ENCODE results near the gene DKKL1.

The DKKL1 gene

GRCh38 chr19:49349567-49349966 is 14.1 kb upstream of the DKKL1 start:
- ChIA-PET POLR2A (ENCODE audit: low non-redundant PET) (no interaction called here), CTCF (interaction anchor here (0.6 kb wide), 1 partner anchor 16 kb away, joined by 3 read pairs; no protein-coding TSS in a partner anchor)
- no peak for TF ChIP-seq CTCF (conservative IDR thresholded peaks at IDR 0.05; ENCODE audit: low read depth)
- no peak for DNase-seq (ENCODE audit: low spot score)
- H3K27ac ChIP-seq = no peak overlapping the region

- H3K27ac ChIP-seq = peak overlapping the region; percentile 13; the same call in 1 of the 2 replicates
- no peak for DNase-seq (ENCODE audit: low spot score)
- no peak for TF ChIP-seq CTCF (conservative IDR thresholded peaks at IDR 0.05; ENCODE audit: low read depth)
- CTCF ChIA-PET = no interaction called here
- POLR2A ChIA-PET (ENCODE audit: low non-redundant PET) = no interaction called here
Measured at GRCh38 chr19:49355909-49356353, 7.7 kb upstream of the DKKL1 start.

DNA sequence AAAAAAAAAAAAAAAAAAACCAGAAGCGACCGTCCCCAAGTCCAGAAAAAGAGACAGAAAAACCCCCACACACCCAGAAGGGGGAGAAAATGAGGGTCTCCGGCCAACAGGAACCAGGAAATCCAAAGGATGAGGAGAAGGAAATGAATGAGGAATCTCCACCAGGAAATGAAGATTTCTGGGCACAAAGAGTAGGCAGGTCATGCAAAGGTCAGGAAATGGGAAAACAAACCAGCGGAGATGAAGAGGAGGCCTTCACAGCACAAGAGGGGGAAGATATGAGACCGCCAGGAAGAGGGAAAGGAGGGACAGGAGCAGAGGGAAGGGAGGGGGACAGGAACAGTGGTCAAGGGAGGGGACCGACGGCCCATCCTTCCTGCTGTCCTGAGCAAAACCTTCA is 7.3 kb upstream of the DKKL1 start:
- TF ChIP-seq CTCF (conservative IDR thresholded peaks at IDR 0.05; ENCODE audit: low read depth) = no peak
- H3K27ac ChIP-seq = 0 out of 2 replicates have a peak overlapping the region, but pooled peaks have one; percentile 29
- CTCF ChIA-PET = no interaction called here
- no peak for DNase-seq (ENCODE audit: low spot score)
- POLR2A ChIA-PET (ENCODE audit: low non-redundant PET) = no interaction called here

GRCh38 chr19:49357186-49357585 is 6.5 kb upstream of the DKKL1 start:
- POLR2A ChIA-PET (ENCODE audit: low non-redundant PET) = no interaction called here
- peak overlapping the region; percentile 29 for H3K27ac ChIP-seq
- DNase-seq (ENCODE audit: low spot score) = no peak
- CTCF ChIA-PET = interaction anchor here (0.6 kb wide), 1 partner anchor 23 kb away, joined by 3 read pairs; no protein-coding TSS in a partner anchor
- no peak for TF ChIP-seq CTCF (conservative IDR thresholded peaks at IDR 0.05; ENCODE audit: low read depth)

DNA sequence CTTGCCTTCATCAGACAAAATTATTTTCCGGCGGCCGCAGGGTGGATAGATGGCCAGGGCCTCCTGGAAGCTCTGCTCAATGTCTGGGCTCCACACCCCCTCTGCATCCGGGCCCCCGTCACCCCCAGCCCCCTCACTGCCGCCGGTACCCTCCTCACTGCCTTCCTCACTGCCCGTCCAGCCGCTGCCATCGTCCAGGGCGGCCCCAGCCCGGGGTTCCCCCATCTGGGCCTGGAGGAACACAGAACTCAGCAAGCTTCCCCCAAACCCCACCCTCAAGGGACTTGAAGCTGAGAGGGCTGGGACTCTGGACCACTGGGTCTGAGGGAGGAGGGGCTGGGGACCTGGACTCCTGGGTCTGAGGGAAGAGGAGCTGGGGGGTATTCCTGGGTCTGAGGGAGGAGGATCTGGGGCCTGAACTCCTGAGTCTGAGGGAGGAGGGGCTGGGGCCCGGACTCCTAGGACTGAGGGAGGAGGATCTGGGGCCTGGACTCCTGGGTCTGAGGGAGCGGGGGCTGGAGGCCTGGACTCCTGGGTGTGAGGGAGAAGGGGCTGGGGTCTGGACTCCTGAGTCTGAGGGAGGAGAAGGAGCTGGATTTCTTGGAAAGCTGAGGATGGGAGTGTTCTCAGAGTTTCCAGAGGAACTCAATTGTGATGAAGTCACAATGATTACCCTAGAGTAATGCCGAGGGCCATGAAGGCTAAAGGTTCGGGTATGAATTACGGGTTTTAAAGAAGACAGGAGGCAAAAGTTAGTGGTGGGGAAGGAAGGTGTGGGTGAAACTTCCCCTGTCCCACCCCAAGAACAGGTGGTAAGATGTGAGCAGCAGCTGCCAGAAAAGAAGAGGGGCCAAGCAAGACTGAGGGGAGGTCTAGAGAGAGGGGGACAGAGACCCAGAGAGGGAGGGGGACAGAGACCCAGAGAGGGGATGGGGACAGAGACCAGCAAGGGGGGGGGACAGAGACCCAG is 3.5 kb upstream of the DKKL1 start:
- DNase-seq (ENCODE audit: low spot score) = no peak
- CTCF ChIA-PET = no interaction called here
- POLR2A ChIA-PET (ENCODE audit: low non-redundant PET) = no interaction called here
- peak overlapping the region; percentile 88 for H3K27ac ChIP-seq
- no peak for TF ChIP-seq CTCF (conservative IDR thresholded peaks at IDR 0.05; ENCODE audit: low read depth)

DNA sequence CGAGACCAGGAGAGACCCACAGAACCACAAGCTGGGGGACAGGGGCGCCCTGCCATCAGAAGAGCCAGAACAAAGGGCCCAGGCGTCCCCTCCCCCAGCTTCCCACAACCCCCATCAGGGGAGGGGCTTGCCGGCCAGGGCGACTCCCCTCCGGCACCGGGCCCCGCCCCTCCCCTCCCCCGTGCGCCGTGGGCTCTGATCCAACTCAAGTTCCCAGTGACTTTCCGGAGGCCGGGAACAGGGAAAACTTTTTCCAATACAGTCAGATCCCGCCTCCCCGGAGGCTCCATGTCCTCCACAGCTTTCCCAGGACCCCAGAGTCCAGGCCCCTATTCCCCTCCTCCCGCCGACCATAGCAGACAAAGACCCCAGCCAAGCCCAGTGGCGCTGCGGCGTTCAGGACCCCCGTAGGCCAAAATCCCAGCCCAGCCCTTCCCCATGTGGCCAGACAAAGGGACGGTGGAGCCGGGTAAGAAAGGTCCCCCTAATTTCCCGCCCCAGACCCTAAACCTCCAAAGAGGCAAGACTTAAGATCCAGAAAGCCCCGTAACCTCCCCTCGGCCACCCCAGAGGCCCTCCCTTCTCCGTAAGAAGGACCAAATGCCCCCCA is 2.1 kb upstream of the DKKL1 start:
- no peak for TF ChIP-seq CTCF (conservative IDR thresholded peaks at IDR 0.05; ENCODE audit: low read depth)
- CTCF ChIA-PET = interaction anchor here (0.5 kb wide), 1 partner anchor 41 kb away, joined by 3 read pairs; no protein-coding TSS in a partner anchor
- peak; percentile 72 for DNase-seq (ENCODE audit: low spot score)
- H3K27ac ChIP-seq = peak overlapping the region; percentile 88
- POLR2A ChIA-PET (ENCODE audit: low non-redundant PET) = interaction anchor here (0.5 to 0.7 kb wide), 4 partner anchors 13 to 216 kb away, joined by 3 to 7 read pairs (median 3); partner anchors contain the start of gene ALDH16A1
